ENCODE data around the gene SPATA16.
"Not testable (repeated sequence)": the region's sequence is repeated elsewhere in the genome, so short reads cannot be mapped to it uniquely, and the experiment has no call there.

Gene SPATA16

DNA sequence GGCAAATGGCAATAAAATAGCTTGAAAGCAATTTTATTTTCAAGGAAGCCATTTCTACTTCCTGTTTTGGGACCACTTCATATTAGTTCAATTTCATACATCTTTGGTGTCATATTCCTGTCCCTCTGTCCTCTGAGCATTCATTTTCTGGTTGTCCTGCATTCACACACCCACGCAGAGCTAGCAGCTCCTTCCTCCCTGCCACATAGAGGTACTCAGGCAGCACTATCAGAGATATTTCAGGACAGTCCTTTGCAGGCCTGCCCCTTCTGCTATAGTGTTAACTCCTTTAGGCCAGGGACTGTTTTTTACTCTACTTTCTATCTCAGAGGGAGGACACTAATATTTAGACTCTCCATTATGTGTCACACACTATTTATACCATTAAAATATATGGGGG lies 258.5 kb downstream of the SPATA16 start:
- TF ChIP-seq, protein P1, sequence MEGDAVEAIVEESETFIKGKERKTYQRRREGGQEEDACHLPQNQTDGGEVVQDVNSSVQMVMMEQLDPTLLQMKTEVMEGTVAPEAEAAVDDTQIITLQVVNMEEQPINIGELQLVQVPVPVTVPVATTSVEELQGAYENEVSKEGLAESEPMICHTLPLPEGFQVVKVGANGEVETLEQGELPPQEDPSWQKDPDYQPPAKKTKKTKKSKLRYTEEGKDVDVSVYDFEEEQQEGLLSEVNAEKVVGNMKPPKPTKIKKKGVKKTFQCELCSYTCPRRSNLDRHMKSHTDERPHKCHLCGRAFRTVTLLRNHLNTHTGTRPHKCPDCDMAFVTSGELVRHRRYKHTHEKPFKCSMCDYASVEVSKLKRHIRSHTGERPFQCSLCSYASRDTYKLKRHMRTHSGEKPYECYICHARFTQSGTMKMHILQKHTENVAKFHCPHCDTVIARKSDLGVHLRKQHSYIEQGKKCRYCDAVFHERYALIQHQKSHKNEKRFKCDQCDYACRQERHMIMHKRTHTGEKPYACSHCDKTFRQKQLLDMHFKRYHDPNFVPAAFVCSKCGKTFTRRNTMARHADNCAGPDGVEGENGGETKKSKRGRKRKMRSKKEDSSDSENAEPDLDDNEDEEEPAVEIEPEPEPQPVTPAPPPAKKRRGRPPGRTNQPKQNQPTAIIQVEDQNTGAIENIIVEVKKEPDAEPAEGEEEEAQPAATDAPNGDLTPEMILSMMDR (IDR thresholded peaks at IDR 0.05; ENCODE audit: low read length, missing control alignments), result no peak
- H3K4me3 ChIP-seq (replicated peaks; ENCODE audit: low read depth, low read length), result no peak overlapping the region
- DNase-seq (ENCODE audit: low read depth), result no peak

DNA sequence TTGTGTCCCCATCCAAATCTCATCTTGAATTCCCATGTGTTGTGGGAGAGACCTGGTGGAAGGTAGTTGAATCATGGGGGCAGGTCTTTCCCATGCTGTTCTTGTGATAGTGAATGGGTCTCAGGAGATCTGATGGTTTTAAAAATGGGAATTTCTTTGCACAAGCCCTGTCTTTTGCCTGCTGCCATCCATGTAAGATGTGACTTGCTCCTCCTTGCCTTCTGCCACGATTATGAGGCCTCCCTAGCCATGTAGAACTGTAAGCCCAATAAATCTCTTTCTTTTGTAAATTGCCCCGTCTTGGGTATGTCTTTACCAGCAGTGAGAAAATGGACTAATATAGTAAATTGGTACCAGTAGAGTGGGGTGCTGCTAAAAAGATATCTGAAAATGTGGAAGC lies 261.7 kb downstream of the SPATA16 start:
- H3K4me3 ChIP-seq (replicated peaks; ENCODE audit: low read depth, low read length); DNase-seq (ENCODE audit: low read depth): not testable (repeated sequence)

DNA sequence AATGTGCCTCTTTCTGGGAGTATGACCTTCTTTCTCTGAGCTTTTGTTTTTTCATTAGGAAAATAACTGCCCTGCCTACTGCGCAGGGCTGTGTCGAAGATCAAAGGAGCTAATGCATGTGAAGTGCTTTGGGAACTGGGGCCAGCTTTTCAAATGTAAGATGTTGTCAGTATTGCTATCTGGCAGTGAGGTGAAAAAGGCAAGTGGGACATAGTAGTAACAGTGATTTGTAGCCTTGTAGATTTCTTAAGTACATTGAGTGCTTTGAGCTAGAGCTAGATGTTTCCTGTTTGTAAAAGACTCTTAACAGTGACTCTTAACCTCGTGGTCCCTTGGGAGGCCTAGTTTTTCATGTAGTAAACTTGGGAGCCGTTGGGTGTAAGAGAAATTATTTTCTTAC lies 264.0 kb downstream of the SPATA16 start:
- peak; percentile 35 for DNase-seq (ENCODE audit: low read depth)
- TF ChIP-seq, protein P1 (IDR thresholded peaks at IDR 0.05; ENCODE audit: low read length, missing control alignments), result no peak
- no peak overlapping the region for H3K4me3 ChIP-seq (replicated peaks; ENCODE audit: low read depth, low read length)

DNA sequence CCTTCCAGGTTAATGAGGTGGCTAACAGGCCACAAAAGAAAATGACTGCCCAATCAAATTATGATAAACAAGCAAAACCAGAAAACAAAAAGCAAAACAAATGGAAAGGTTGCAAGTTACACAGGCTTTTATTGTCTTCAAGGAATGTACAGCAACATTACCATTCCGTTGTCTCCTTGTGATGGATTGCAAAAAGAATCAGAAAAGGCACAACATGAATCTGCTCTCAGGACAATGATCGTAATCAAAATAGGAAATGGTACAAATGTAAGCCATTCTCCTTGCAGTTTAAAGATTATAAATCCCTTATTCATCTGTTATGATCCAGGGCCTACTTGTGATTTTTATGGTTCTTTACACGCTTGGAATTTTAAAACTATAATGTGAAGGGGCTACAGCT lies 264.7 kb downstream of the SPATA16 start:
- H3K4me3 ChIP-seq (replicated peaks; ENCODE audit: low read depth, low read length), result no peak overlapping the region
- DNase-seq (ENCODE audit: low read depth), result no peak
- TF ChIP-seq, protein P1 (IDR thresholded peaks at IDR 0.05; ENCODE audit: low read length, missing control alignments), result no peak

DNA sequence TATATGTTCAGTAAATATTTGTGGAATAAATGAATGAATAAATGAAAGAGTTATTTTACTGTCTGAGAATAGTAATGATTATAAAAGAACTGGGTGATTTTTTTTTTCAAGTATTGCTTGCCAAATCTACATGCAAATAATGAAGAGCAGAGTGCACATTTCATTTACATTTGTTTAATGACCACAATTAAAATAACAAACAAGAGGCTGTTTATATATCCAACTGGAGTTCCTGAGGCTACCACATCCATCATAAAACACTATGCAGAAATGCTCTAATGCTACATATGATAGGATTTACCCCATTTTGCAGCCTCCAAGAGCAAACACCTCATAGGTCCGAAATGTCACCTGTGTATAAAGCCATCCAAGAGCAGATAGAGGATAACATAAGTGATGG lies 266.0 kb downstream of the SPATA16 start:
- no peak for DNase-seq (ENCODE audit: low read depth)
- TF ChIP-seq, protein P1 (IDR thresholded peaks at IDR 0.05; ENCODE audit: low read length, missing control alignments), result no peak
- no peak overlapping the region for H3K4me3 ChIP-seq (replicated peaks; ENCODE audit: low read depth, low read length)

DNA sequence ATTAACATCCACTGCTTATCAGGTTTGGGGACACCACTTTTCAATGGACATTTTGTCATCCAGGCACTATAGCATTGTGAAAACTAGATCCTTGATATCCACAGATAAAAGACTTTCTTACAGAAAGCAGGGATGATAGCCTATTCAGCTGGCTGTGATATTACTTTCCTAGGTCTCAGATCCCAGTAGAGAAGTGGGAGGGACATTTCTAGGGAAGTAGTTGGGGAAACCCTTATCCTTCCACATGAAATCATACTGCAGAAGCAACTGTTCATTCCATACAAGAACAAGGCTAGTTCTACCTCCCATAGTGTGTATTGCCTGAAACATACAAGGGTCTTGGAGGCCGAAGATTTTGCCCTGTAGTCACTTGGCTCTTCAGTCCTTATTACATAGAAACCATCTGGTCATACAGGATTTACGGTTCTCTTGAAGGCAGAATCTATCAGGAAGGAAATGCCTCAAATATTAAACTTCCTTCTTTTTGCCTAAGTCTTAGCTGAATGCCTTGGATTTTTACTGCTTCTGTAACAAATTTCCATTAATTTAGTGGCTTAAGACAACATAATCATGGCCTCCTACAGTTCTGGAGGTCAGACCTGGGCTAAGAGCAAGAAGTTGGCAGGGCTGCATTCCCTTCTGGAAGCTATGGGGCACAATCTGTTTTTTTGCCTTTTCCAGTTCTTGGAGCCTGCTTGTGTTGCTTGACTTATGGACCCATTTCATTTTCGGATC lies 271.1 kb downstream of the SPATA16 start:
- TF ChIP-seq, protein P1 (IDR thresholded peaks at IDR 0.05; ENCODE audit: low read length, missing control alignments), result no peak
- H3K4me3 ChIP-seq (replicated peaks; ENCODE audit: low read depth, low read length), result no peak overlapping the region
- DNase-seq (ENCODE audit: low read depth), result peak; percentile 28

DNA sequence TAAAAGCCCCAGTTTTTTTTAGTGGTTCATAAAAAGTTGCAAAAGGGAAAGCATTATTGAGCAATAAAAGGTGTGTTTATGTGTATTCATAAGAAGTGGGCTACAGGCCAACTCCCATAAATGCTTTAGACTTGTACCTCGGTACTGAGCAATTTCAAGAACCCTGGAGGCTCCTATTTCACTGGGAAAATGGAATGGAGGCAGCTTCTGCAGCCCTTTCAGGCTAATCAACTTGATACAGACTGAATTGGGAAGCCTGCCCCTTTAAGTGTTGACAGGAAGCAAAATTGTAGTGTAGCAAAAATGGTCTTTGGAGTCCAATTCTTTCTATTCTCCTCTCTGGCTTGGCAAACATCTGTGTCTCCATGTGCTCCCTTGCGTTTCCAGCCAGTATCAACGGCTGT lies 271.7 kb downstream of the SPATA16 start:
- H3K4me3 ChIP-seq (replicated peaks; ENCODE audit: low read depth, low read length), result no peak overlapping the region
- DNase-seq (ENCODE audit: low read depth), result peak; percentile 82
- TF ChIP-seq, protein P1 (IDR thresholded peaks at IDR 0.05; ENCODE audit: low read length, missing control alignments), result no peak

Measured in fibroblast of pulmonary artery (primary cell).